ENCODE data around the gene MOB2.

MOB2 gene

DNA sequence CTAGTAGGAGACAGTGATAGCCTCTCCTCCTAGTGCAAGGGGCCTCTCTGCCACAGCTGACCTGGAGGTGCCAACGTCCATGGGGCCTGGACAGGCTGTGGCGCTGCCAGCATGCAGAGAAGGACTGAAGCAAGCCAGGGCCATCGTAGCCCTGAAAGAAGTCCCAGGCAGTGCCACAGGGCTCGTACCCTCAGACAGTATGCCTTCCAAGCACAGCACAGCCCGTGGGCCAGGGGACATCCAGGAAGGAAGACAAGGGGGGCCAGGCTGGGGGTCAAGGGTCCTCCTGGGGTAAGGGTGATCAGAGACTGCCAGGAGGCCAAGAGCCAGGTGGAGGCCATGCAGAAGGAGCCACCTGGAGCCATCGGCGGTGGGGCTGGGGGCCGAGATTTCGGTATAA, 20.4 kb upstream of the MOB2 start:
- Histone ChIP-seq H4K20me1 (ENCODE audit: insufficient read depth) (no peaks in the 10 kb centered on the region), H3K9ac (no peak overlapping the region), H3K36me3 (ENCODE audit: insufficient read depth) (no peaks in the 10 kb centered on the region), H3K27me3 (ENCODE audit: insufficient read depth, low read depth) (no peaks in the 10 kb centered on the region), H2AFZ (ENCODE audit: low read depth) (no peak overlapping the region), H3K4me3 (IDR thresholded peaks at IDR 0.05; ENCODE audit: insufficient read depth, low read depth, low read length) (no peak overlapping the region), H3K4me2 (no peak overlapping the region), H3K79me2 (ENCODE audit: insufficient read depth, low read depth) (no peaks in the 10 kb centered on the region), H3K27ac (no peak overlapping the region), H3K4me1 (ENCODE audit: low read depth, poor library complexity, severe bottlenecking) (no peaks in the 10 kb centered on the region)
- TF ChIP-seq, protein P1, sequence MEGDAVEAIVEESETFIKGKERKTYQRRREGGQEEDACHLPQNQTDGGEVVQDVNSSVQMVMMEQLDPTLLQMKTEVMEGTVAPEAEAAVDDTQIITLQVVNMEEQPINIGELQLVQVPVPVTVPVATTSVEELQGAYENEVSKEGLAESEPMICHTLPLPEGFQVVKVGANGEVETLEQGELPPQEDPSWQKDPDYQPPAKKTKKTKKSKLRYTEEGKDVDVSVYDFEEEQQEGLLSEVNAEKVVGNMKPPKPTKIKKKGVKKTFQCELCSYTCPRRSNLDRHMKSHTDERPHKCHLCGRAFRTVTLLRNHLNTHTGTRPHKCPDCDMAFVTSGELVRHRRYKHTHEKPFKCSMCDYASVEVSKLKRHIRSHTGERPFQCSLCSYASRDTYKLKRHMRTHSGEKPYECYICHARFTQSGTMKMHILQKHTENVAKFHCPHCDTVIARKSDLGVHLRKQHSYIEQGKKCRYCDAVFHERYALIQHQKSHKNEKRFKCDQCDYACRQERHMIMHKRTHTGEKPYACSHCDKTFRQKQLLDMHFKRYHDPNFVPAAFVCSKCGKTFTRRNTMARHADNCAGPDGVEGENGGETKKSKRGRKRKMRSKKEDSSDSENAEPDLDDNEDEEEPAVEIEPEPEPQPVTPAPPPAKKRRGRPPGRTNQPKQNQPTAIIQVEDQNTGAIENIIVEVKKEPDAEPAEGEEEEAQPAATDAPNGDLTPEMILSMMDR (conservative IDR thresholded peaks at IDR 0.05; ENCODE audit: low read depth, low read length) = no peak

DNA sequence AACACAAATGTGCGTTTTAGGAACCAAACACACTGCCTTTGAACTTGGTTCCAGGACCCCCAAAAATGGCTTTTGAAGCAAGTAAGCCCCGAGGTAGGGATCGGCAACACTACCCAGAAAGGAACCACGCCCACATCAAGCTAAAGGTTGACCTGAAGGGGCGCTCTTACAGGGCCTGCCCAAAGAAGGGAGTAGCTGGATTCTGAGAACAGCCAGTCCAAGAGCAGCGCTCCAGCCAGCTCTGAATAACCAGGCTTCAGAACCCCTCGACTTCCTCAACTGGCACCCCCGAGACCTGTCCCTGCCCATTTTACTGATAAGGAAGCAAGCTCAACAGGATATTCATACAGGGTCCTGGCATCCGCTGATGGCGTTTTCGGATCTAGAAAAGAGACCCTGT, 18.9 kb upstream of the MOB2 start:
- no peak overlapping the region for H3K4me3 ChIP-seq (IDR thresholded peaks at IDR 0.05; ENCODE audit: insufficient read depth, low read depth, low read length)
- TF ChIP-seq, protein P1 (conservative IDR thresholded peaks at IDR 0.05; ENCODE audit: low read depth, low read length) = no peak
- no peaks in the 10 kb centered on the region for H3K79me2 ChIP-seq (ENCODE audit: insufficient read depth, low read depth)
- no peak overlapping the region for H3K4me2 ChIP-seq
- no peaks in the 10 kb centered on the region for H3K36me3 ChIP-seq (ENCODE audit: insufficient read depth)
- no peaks in the 10 kb centered on the region for H3K27me3 ChIP-seq (ENCODE audit: insufficient read depth, low read depth)
- H3K4me1 ChIP-seq (ENCODE audit: low read depth, poor library complexity, severe bottlenecking) = no peaks in the 10 kb centered on the region
- H3K9ac ChIP-seq = no peak overlapping the region
- no peaks in the 10 kb centered on the region for H4K20me1 ChIP-seq (ENCODE audit: insufficient read depth)
- H3K27ac ChIP-seq = no peak overlapping the region
- H2AFZ ChIP-seq (ENCODE audit: low read depth) = no peak overlapping the region

DNA sequence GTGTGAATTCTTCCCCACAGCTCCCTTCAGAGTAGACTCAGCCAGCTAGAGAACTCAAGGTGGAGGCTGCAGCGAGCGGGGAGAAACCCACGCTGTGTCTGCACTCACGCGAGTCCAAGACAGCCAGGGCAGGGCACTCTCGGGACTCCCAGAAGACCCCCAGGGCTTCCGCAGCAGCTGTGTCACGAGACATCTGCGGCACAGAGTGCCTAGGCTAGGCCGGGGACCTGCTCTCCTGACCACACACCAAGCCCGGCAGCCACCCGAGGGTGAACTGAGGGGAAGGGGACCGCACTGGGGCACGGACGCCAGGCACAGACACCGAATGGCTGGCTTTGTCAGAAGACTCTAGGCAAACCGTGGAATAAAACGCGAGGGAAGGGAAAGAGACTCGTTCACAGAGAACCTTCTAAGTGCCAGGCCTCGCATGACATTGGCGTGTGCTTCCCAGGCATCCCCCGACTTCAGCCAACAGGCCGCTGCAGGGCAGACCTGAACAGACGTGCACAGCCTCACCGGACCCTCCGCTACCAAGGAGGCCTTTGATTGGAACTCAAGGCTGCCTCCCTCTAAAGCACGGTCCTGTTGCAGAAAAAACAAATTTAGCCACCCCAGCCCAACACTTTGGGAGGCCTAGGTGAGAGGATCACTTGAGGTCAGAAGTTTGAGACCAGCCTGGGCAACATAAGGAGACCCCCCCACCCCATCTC, 18.2 kb upstream of the MOB2 start:
- H4K20me1 ChIP-seq (ENCODE audit: insufficient read depth) = no peaks in the 10 kb centered on the region
- no peaks in the 10 kb centered on the region for H3K27me3 ChIP-seq (ENCODE audit: insufficient read depth, low read depth)
- H3K79me2 ChIP-seq (ENCODE audit: insufficient read depth, low read depth) = no peaks in the 10 kb centered on the region
- H3K9ac ChIP-seq = no peak overlapping the region
- H3K4me2 ChIP-seq = no peak overlapping the region
- no peak overlapping the region for H3K27ac ChIP-seq
- H2AFZ ChIP-seq (ENCODE audit: low read depth) = no peak overlapping the region
- no peaks in the 10 kb centered on the region for H3K4me1 ChIP-seq (ENCODE audit: low read depth, poor library complexity, severe bottlenecking)
- no peaks in the 10 kb centered on the region for H3K36me3 ChIP-seq (ENCODE audit: insufficient read depth)
- TF ChIP-seq, protein P1 (conservative IDR thresholded peaks at IDR 0.05; ENCODE audit: low read depth, low read length) = no peak
- no peak overlapping the region for H3K4me3 ChIP-seq (IDR thresholded peaks at IDR 0.05; ENCODE audit: insufficient read depth, low read depth, low read length)

DNA sequence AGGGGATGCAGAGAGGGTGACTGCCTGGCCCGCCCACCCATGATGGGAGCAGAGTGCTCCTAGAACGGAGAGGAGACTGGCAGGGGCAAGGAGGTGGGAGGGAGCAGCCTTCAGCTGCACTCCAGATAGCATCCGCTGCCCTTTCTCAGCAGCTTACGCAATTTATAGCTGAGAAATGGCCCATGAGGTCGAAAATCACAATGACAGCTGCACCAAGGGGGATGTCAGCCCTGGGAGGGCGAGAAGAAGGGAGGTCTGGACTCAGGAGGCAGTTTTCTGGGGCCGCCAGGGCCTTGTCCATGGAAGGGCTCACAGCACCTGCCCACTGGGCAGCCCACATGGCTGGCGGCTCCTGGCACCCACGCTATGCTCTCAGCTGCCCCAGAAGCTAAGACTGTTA, 17.6 kb upstream of the MOB2 start:
- Histone ChIP-seq H3K27ac (no peak overlapping the region), H2AFZ (ENCODE audit: low read depth) (no peak overlapping the region), H3K4me2 (no peak overlapping the region), H3K4me1 (ENCODE audit: low read depth, poor library complexity, severe bottlenecking) (no peaks in the 10 kb centered on the region), H3K4me3 (IDR thresholded peaks at IDR 0.05; ENCODE audit: insufficient read depth, low read depth, low read length) (no peak overlapping the region), H4K20me1 (ENCODE audit: insufficient read depth) (no peaks in the 10 kb centered on the region), H3K79me2 (ENCODE audit: insufficient read depth, low read depth) (no peaks in the 10 kb centered on the region), H3K9ac (no peak overlapping the region), H3K36me3 (ENCODE audit: insufficient read depth) (no peaks in the 10 kb centered on the region), H3K27me3 (ENCODE audit: insufficient read depth, low read depth) (no peaks in the 10 kb centered on the region)
- TF ChIP-seq, protein P1 (conservative IDR thresholded peaks at IDR 0.05; ENCODE audit: low read depth, low read length) = no peak
